Endothelial cell (in vitro differentiated cells): ENCODE results near the gene TSPAN15. TPM values are rescaled to one million over a fixed set of nuclear protein-coding genes. Genes with fewer than 3 reads are reported as not detected.
A peak's percentile ranks its signal among the peaks of the same experiment; 100 is the strongest.

Experiments
- DNase-seq: peaks from one replicate; pipeline ENCODE4 v3.0.0; 2021; ENCODE audit warnings: low spot score
- H3K27ac Mint-ChIP-seq: one replicate; pipeline ENCODE4 v1.8.0; 2021; ENCODE audit warnings: mixed read lengths, inconsistent platforms; ENCODE audit not compliant: unreplicated experiment
- H3K27me3 Mint-ChIP-seq: one replicate; pipeline ENCODE4 v1.8.0; 2021; ENCODE audit warnings: mild to moderate bottlenecking, moderate library complexity, mixed read lengths, inconsistent platforms; ENCODE audit not compliant: unreplicated experiment
- H3K36me3 Mint-ChIP-seq: one replicate; pipeline ENCODE4 v1.8.0; 2021; ENCODE audit warnings: mild to moderate bottlenecking, low read depth, mixed read lengths, inconsistent platforms; ENCODE audit not compliant: unreplicated experiment
- H3K4me1 Mint-ChIP-seq: one replicate; pipeline ENCODE4 v1.8.0; 2021; ENCODE audit warnings: mild to moderate bottlenecking, mixed read lengths, inconsistent platforms; ENCODE audit not compliant: unreplicated experiment
- H3K4me3 Mint-ChIP-seq: one replicate; pipeline ENCODE4 v1.8.0; 2021; ENCODE audit warnings: mild to moderate bottlenecking, mixed read lengths, inconsistent platforms; ENCODE audit not compliant: unreplicated experiment
- H3K9me3 Mint-ChIP-seq: one replicate; pipeline ENCODE4 v1.8.0; 2021; ENCODE audit warnings: mixed read lengths, inconsistent platforms; ENCODE audit not compliant: unreplicated experiment
- CTCF ChIP-seq: fragments of 200-600 bp; sonication (generic); IDR thresholded peaks from one replicate; pipeline ENCODE4 v1.5.0; 2021; ENCODE audit warnings: antibody characterized with exemption; ENCODE audit not compliant: unreplicated experiment
- total RNA-seq: library from RNA; stranded (reverse); fragmentation: NEBNext Ultra II Directional; extraction: Animal tissue kit (Norgen Biotek cat#: 25700); gene quantifications from one replicate; pipeline ENCODE4 v1.2.1, GENCODE V29; 2021; ENCODE audit not compliant: unreplicated experiment

TSPAN15 gene
- total RNA-seq, 1 donor from 2014 or later = 195 TPM

GRCh38 chr10:69512901-69513300 lies 61.6 kb downstream of the TSPAN15 start:
- no peaks in the 10 kb centered on the region for H3K9me3 Mint-ChIP-seq
- no peak for DNase-seq
- TF ChIP-seq CTCF = no peak
- H3K36me3 Mint-ChIP-seq = peaks cover 9% of the 10 kb centered on the region
- no peak overlapping the region for H3K27ac Mint-ChIP-seq
- H3K4me3 Mint-ChIP-seq = no peak overlapping the region
- H3K27me3 Mint-ChIP-seq = no peaks in the 10 kb centered on the region
- H3K4me1 Mint-ChIP-seq = no peaks in the 10 kb centered on the region

DNA sequence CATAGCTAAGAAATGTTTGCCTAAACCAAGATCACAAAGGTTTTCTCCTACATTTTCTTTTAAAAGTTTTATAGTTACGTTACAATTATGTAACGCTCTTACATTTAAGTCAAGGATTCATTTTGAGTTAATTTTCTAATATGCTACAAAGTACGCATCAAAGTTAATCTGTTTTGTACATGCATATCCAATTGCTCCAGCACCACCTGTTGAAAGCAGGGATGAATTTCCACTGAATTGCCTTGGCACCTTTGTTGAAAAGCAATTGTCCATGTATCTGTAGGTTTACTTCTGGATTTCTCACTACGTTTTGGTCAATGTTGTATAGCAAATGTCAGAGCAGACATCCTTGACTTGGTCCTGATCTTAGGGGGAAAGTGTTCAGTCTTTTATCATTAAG lies 62.4 kb downstream of the TSPAN15 start:
- H3K27me3 Mint-ChIP-seq = no peaks in the 10 kb centered on the region

GRCh38 chr10:69515699-69516259 lies 64.5 kb downstream of the TSPAN15 start:
- no peaks in the 10 kb centered on the region for H3K4me1 Mint-ChIP-seq
- TF ChIP-seq CTCF = peak; percentile 89
- H3K36me3 Mint-ChIP-seq = peaks cover 12% of the 10 kb centered on the region
- no peak overlapping the region for H3K27ac Mint-ChIP-seq
- no peak overlapping the region for H3K4me3 Mint-ChIP-seq
- H3K27me3 Mint-ChIP-seq = no peaks in the 10 kb centered on the region
- H3K9me3 Mint-ChIP-seq = no peaks in the 10 kb centered on the region
- peak; percentile 77 for DNase-seq

More for the DNA sequence above, 62.4 kb downstream of the TSPAN15 start:
- Mint-ChIP-seq H3K27ac (no peak overlapping the region), H3K36me3 (peaks cover 12% of the 10 kb centered on the region), H3K4me3 (no peak overlapping the region), H3K4me1 (no peaks in the 10 kb centered on the region), H3K9me3 (no peaks in the 10 kb centered on the region)
- DNase-seq = no peak
- TF ChIP-seq CTCF = no peak

- peak; percentile 36 for DNase-seq
- Mint-ChIP-seq H3K9me3 (no peaks in the 10 kb centered on the region), H3K27ac (no peak overlapping the region), H3K27me3 (no peaks in the 10 kb centered on the region), H3K4me3 (no peak overlapping the region), H3K4me1 (no peaks in the 10 kb centered on the region), H3K36me3 (peaks cover 12% of the 10 kb centered on the region)
- TF ChIP-seq CTCF = no peak
Observed at GRCh38 chr10:69516316-69516715, 65.1 kb downstream of the TSPAN15 start.

- peaks cover 12% of the 10 kb centered on the region for H3K36me3 Mint-ChIP-seq
- TF ChIP-seq CTCF = no peak
- no peaks in the 10 kb centered on the region for H3K27me3 Mint-ChIP-seq
- no peaks in the 10 kb centered on the region for H3K9me3 Mint-ChIP-seq
- H3K4me3 Mint-ChIP-seq = no peak overlapping the region
- H3K27ac Mint-ChIP-seq = no peak overlapping the region
- DNase-seq = no peak
- H3K4me1 Mint-ChIP-seq = no peaks in the 10 kb centered on the region
Observed at GRCh38 chr10:69516796-69517195, 65.5 kb downstream of the TSPAN15 start.
